ENCODE data around the gene RASA3.

RASA3 gene

DNA sequence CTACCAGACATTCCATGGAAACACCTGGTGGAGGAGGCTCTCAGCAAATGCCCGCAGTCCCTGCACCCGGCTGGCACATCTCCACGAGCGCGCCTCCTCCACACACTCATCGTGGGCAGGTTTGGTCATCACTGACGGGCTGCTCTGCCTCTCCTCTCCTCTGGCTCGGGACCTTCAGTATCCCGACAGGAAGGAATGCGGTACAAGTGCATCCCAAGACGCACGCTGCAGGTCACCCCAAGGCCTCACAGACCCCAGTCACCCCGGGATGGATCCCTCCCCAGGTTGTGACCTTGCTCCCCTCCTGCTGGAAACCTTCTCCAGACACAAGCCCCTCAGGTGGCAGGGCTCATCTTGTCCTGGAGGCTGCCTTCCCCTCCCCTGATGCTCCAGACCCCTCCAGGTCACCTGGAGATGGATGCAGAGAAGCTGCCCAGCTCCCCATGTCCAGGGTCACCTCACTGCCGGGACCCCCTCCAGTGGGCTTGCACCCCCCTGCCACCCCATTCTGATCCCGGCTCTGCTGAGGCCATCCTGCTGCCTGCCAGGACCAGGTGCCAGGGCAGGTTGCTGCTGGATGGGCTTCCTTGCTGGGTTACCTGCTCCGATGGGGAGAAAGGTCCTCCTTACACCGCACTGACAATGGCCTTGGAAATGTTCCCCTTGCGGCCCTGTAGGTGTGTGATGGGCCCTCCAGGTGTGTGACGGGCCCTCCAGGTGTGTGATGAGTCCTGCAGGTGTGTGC, 188.4 kb downstream of the RASA3 start:
- TF ChIP-seq, protein P1, sequence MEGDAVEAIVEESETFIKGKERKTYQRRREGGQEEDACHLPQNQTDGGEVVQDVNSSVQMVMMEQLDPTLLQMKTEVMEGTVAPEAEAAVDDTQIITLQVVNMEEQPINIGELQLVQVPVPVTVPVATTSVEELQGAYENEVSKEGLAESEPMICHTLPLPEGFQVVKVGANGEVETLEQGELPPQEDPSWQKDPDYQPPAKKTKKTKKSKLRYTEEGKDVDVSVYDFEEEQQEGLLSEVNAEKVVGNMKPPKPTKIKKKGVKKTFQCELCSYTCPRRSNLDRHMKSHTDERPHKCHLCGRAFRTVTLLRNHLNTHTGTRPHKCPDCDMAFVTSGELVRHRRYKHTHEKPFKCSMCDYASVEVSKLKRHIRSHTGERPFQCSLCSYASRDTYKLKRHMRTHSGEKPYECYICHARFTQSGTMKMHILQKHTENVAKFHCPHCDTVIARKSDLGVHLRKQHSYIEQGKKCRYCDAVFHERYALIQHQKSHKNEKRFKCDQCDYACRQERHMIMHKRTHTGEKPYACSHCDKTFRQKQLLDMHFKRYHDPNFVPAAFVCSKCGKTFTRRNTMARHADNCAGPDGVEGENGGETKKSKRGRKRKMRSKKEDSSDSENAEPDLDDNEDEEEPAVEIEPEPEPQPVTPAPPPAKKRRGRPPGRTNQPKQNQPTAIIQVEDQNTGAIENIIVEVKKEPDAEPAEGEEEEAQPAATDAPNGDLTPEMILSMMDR (IDR thresholded peaks at IDR 0.05; ENCODE audit: insufficient read depth, low read depth, low read length, missing control alignments) = no peak
- H3K4me3 ChIP-seq (ENCODE audit: low read length) = no peak overlapping the region
- DNase-seq (ENCODE audit: low read depth) = no peak

GRCh38 chr13:113942591-113943103, 189.8 kb downstream of the RASA3 start:
- no peak overlapping the region for H3K4me3 ChIP-seq (ENCODE audit: low read length)
- TF ChIP-seq, protein P1 (IDR thresholded peaks at IDR 0.05; ENCODE audit: insufficient read depth, low read depth, low read length, missing control alignments) = no peak
- no peak for DNase-seq (ENCODE audit: low read depth)

GRCh38 chr13:113941571-113942191, 190.7 kb downstream of the RASA3 start:
- no peak overlapping the region for H3K4me3 ChIP-seq (ENCODE audit: low read length)
- no peak for DNase-seq (ENCODE audit: low read depth)
- TF ChIP-seq, protein P1 (IDR thresholded peaks at IDR 0.05; ENCODE audit: insufficient read depth, low read depth, low read length, missing control alignments) = no peak

DNA sequence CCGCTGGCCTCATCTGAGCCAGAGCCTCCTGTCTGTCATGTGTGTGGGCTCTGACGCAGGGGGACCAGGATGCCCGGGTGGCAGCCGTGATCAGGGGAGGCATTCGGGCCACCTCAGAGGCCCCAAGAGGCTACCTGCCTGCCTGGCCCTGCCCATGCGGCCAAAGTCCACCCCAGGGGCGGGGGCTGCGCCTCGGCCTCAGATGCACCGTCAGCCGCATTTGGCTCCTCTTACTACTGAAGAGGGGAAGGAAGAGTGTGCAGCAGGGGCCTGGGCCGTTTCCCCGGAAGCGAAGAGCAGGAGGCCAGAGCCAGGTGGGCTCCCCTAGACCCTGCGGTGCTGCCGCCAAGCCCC, 192.5 kb downstream of the RASA3 start:
- TF ChIP-seq, protein P1 (IDR thresholded peaks at IDR 0.05; ENCODE audit: insufficient read depth, low read depth, low read length, missing control alignments) = no peak
- no peak for DNase-seq (ENCODE audit: low read depth)

GRCh38 chr13:113939129-113939943, 193.1 kb downstream of the RASA3 start:
- TF ChIP-seq, protein P1 (IDR thresholded peaks at IDR 0.05; ENCODE audit: insufficient read depth, low read depth, low read length, missing control alignments) = no peak
- no peak overlapping the region for H3K4me3 ChIP-seq (ENCODE audit: low read length)
- DNase-seq (ENCODE audit: low read depth) = no peak

More for the DNA sequence above, 192.5 kb downstream of the RASA3 start:
- no peak overlapping the region for H3K4me3 ChIP-seq (ENCODE audit: low read length)

GRCh38 chr13:113938716-113939115, 193.7 kb downstream of the RASA3 start:
- TF ChIP-seq, protein P1 (IDR thresholded peaks at IDR 0.05; ENCODE audit: insufficient read depth, low read depth, low read length, missing control alignments) = no peak
- DNase-seq (ENCODE audit: low read depth) = no peak
- no peak overlapping the region for H3K4me3 ChIP-seq (ENCODE audit: low read length)

All from epithelial cell of esophagus (primary cell).